Measurements from ENCODE around the gene USP2.

USP2 gene, protein sequence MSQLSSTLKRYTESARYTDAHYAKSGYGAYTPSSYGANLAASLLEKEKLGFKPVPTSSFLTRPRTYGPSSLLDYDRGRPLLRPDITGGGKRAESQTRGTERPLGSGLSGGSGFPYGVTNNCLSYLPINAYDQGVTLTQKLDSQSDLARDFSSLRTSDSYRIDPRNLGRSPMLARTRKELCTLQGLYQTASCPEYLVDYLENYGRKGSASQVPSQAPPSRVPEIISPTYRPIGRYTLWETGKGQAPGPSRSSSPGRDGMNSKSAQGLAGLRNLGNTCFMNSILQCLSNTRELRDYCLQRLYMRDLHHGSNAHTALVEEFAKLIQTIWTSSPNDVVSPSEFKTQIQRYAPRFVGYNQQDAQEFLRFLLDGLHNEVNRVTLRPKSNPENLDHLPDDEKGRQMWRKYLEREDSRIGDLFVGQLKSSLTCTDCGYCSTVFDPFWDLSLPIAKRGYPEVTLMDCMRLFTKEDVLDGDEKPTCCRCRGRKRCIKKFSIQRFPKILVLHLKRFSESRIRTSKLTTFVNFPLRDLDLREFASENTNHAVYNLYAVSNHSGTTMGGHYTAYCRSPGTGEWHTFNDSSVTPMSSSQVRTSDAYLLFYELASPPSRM

DNA sequence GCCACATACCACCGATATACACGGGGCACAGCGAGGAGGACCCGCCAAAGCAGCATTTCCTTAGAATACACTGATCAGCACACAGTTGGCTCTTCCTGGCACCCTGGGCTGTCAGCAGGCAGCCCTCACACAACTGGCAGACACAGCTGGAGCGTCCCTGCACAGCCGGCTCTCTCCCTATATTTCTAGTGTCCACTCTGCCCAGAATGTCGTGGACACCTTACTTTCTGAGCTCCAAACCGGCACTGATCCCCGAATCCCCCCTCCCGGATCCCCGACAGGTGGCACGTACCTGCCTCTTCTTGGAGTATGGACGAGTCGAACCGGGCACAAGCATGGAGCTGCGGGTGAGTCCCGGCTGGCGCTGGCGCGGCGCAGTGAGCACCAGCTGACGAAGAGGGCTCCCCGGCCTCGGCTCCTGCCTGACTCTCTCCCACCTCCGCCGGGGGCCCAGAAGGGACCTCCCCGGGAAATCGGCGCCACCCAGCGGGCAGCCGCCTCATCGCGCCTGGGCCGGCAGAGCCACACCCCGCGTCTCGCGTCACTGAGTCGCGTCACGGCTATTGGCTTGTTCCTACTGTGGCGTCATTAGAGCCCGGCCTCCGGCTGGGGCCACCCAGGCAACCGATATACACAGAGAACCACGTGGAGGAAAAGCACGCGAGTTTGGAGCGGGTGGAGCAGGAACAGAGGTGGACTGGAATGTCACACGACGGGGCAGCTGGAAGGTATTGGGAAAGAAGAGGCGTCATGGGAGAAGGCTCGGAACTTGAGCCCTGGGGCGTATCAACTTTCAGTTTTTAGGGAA is at the start of gene USP2:
Gene USP2, minus strand, starts transcription at position 510 of the 808 bp plus-strand sequence. CDS start 8,210 bp downstream, outside the sequence.
- peak; percentile 97 for DNase-seq

GRCh38 chr11:119427279-119427678 is 45.8 kb upstream of the USP2 start:
- no peak for DNase-seq

- DNase-seq = no peak
Observed at GRCh38 chr11:119426142-119426541, 44.7 kb upstream of the USP2 start.

GRCh38 chr11:119424775-119425174 is 43.3 kb upstream of the USP2 start:
- no peak for DNase-seq

GRCh38 chr11:119424276-119424675 is 42.8 kb upstream of the USP2 start:
- DNase-seq = no peak

GRCh38 chr11:119423509-119424254 is 42.2 kb upstream of the USP2 start:
- DNase-seq = no peak

DNA sequence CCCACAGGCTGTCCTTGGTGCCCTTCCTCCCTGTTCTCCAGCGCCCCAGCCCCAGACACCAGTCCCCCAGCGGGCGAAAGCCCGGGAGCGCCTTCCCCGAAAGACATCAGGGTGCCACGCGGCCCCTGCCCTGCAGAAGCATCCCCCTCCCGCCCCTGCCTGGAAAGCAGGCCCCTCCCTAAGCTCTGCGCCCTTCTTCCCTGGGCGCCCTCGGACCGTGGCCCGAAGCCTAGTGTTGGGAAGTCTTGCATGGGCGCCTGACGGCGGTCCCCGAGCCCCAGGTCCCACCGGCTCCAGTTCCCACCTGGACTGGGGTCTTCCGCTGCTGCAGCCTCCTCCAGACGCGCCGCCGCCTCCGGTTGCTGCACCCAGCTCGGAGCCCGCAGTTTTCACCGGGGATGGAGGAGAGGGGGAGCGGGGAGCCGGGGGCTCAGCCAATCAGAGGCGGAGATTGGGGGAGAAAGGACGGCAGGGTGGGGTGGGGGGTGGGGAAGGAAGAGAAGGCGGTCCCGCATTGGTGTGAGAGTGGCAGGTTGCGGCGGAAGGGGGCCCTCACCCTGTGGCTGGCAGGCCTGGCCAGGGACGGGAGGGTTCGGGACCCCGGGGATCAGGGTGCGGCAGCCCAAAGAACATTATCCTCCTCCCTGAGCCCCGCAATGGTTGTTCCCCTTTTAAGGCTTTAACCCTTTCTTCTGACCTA is 41.5 kb upstream of the USP2 start, which contains the start of gene THY1:
Gene THY1, minus strand, starts transcription at position 364 of the 700 bp plus-strand sequence. CDS start 2,267 bp downstream, outside the sequence.
- DNase-seq = peak; percentile 62

GRCh38 chr11:119421941-119422808 is 40.7 kb upstream of the USP2 start:
- peak; percentile 88 for DNase-seq

DNA sequence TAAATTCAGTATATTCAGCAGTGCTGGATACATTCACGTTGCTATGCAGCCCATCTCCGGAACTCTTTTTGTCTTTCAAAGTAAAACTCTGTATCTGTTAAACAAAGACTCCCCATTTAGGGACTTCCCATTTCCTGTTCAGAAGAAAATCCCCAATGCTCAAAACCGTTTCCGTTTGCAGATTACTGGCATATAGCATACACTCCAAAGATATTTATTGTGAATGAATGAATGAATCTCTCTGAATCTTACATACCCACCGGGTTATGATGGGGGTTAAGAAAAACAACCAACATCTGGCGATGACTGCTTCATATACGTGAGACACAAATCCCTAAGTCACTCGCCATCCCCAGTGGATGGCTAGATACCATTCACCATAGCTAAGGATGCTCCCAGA is 39.9 kb upstream of the USP2 start:
- DNase-seq = no peak

- no peak for DNase-seq
Observed at GRCh38 chr11:119420631-119421030, 39.1 kb upstream of the USP2 start.

GRCh38 chr11:119419834-119420492 is 38.5 kb upstream of the USP2 start:
- DNase-seq = no peak

- DNase-seq = no peak
Observed at GRCh38 chr11:119419246-119419645, 37.8 kb upstream of the USP2 start.

- DNase-seq = no peak
Observed at GRCh38 chr11:119418759-119419158, 37.3 kb upstream of the USP2 start.

DNA sequence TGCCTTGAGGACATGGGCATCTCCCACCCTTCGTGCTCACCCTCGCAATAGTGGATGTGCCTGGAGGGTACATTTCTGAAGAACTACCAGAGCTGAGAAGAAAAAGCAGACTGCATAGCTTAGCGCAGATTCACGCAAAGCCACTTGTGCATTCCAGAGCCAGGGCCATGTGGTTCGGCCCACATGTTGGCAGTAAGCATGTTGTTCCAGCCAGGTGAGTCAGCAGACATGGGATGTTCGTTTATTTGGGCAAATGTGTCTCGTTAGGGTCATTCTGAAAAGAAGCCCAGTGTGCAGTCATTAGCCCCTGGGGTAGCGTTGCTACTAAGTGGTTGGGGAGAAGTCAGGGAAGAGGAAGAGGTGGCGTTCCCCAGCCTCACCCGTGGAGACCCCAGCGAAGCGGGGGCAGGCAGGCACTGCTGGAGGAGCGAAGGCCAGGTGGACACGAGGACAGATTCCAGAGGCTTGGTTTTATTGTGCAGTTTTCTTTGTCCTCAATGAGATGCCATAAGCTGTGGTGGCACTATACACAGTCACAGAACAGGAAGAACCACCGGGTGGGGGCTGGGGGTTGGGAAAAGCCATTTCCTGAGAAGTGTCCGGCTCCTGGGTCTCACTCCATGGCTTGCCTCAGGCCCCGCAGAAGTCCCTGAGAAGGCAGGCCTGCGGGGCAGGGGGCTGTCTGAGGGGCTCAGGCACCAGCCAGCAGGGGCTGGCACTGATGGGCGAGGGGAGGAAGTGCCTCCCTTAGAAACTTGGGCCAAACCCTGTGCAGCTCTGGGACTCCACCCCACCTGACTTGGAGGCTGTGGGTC is 36.4 kb upstream of the USP2 start:
- no peak for DNase-seq

- DNase-seq = no peak
Observed at GRCh38 chr11:119416606-119417580, 35.4 kb upstream of the USP2 start.

DNA sequence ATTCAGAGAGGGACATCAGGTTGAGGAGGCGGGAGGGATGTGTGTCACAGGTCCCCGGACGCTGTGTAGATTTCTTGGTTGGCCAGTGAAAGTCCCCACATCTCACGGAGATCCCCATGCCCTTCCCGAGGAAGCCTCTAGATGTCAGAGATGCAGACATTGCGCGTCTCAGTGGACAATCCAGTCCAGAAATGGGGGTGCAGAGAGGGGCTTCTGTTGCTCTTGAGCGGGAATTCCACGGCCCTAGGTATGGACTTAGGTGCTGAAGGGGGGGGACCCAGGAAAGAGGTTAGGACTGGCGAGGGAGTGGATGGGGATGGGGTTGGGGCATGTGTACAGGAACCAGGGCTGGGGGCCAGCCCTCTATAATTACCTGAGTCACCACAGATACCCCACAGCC is 34.5 kb upstream of the USP2 start:
- no peak for DNase-seq

DNA sequence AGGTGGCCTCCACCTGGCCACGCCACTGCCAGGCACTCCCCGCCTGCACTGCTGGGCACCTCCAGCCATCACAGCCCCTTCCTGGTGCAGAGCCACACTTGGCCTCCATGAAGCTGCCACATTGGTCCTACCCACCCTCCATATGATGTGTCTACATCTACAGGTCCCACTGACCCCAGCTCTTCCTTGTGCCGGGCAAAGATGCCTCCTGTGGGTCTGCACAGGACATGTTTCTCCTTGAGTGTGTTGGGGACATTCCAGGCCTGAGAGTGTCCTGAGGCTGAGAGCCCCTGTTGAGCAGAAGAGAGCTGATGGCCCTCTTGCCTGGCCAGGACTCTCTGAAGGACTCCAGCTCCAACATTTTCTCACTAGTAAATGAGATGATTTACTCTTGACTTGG is 34.0 kb upstream of the USP2 start:
- DNase-seq = no peak

- no peak for DNase-seq
Observed at GRCh38 chr11:119414734-119415133, 33.2 kb upstream of the USP2 start.

Measured in NCI-H82 (cell line).